Mesodermal cell (in vitro differentiated cells): ENCODE measurements around the gene KLHL25.

ENCODE experiments used
- H3K27ac ChIP-seq: 2 replicates; pipeline ENCODE4 v1.7.0; 2013; ENCODE audit warnings: mild to moderate bottlenecking, low read depth, low read length, moderate library complexity; ENCODE audit not compliant: severe bottlenecking
- H3K36me3 ChIP-seq: 2 replicates; pipeline ENCODE4 v1.7.1; 2013; ENCODE audit warnings: mild to moderate bottlenecking, low read length, moderate library complexity; ENCODE audit not compliant: control insufficient read depth, insufficient read depth
- H3K4me1 ChIP-seq: one replicate; pipeline ENCODE4 v1.7.1; 2013; ENCODE audit warnings: mild to moderate bottlenecking, low read length; ENCODE audit not compliant: insufficient read depth, control insufficient read depth, poor library complexity, severe bottlenecking
- H3K4me3 ChIP-seq: 2 replicates; pipeline ENCODE4 v1.7.0; 2013; ENCODE audit warnings: low read length, control low read depth, mild to moderate bottlenecking; ENCODE audit not compliant: insufficient read depth, poor library complexity, severe bottlenecking; ENCODE audit errors: extremely low read depth
- H3K9me3 ChIP-seq: 2 replicates; pipeline ENCODE4 v1.7.1; 2013; ENCODE audit warnings: mild to moderate bottlenecking, low read length, moderate library complexity; ENCODE audit not compliant: control insufficient read depth
- whole genome bisulfite sequencing, 2 experiments: methylation state at CpG; one replicate each; pipeline ENCODE4 v1.1.5; 2013; ENCODE audit warnings: missing lambda C conversion rate in 2 of 2; ENCODE audit not compliant: insufficient coverage in 2 of 2; 5-methylcytosine and 5-hydroxymethylcytosine counted together

KLHL25 gene

GRCh38 chr15:85752491-85752961, 42.2 kb downstream of the KLHL25 start:
- WGBS, 2 experiments, result 89 to 91% methylated on average over 7 to 8 of the region's 8 CpGs
- Histone ChIP-seq H3K27ac (no peak overlapping the region), H3K4me3 (no peak overlapping the region), H3K9me3 (no peaks in the 10 kb centered on the region), H3K4me1 (peaks cover 17% of the 10 kb centered on the region), H3K36me3 (peaks cover 27% of the 10 kb centered on the region)

- Histone ChIP-seq H3K36me3 (peaks cover 32% of the 10 kb centered on the region), H3K4me1 (peaks cover 17% of the 10 kb centered on the region), H3K27ac (peak overlapping the region; percentile 57), H3K9me3 (no peaks in the 10 kb centered on the region), H3K4me3 (no peak overlapping the region)
- WGBS, 2 experiments, result 55 to 65% methylated on average over 15 of the region's 15 CpGs
These were observed 42.6 kb downstream of the KLHL25 start for GRCh38 chr15:85752124-85752475.

- no peaks in the 10 kb centered on the region for H3K9me3 ChIP-seq
- WGBS, 2 experiments, result 21 to 23% methylated on average over 2 to 10 of the region's 15 CpGs
- peak overlapping the region; percentile 62 for H3K27ac ChIP-seq
- H3K36me3 ChIP-seq, result peaks cover 38% of the 10 kb centered on the region
- H3K4me1 ChIP-seq, result peaks cover 17% of the 10 kb centered on the region
- H3K4me3 ChIP-seq, result no peak overlapping the region
These were observed 43.2 kb downstream of the KLHL25 start for GRCh38 chr15:85751291-85752123.

- WGBS, 2 experiments, result 64 to 75% methylated on average over 19 to 26 of the region's 27 CpGs
- H3K4me3 ChIP-seq, result no peak overlapping the region
- H3K4me1 ChIP-seq, result peaks cover 17% of the 10 kb centered on the region
- H3K9me3 ChIP-seq, result no peaks in the 10 kb centered on the region
- H3K27ac ChIP-seq, result peak overlapping the region; percentile 62
- peaks cover 42% of the 10 kb centered on the region for H3K36me3 ChIP-seq
These were observed 44.1 kb downstream of the KLHL25 start for GRCh38 chr15:85750319-85751290.

- peaks cover 49% of the 10 kb centered on the region for H3K36me3 ChIP-seq
- H3K4me1 ChIP-seq, result peaks cover 17% of the 10 kb centered on the region
- H3K9me3 ChIP-seq, result no peaks in the 10 kb centered on the region
- H3K4me3 ChIP-seq, result no peak overlapping the region
- H3K27ac ChIP-seq, result no peak overlapping the region
- 91 to 92% methylated on average over 18 to 19 of the region's 21 CpGs for WGBS, 2 experiments
These were observed 45.2 kb downstream of the KLHL25 start for GRCh38 chr15:85749261-85750151.

DNA sequence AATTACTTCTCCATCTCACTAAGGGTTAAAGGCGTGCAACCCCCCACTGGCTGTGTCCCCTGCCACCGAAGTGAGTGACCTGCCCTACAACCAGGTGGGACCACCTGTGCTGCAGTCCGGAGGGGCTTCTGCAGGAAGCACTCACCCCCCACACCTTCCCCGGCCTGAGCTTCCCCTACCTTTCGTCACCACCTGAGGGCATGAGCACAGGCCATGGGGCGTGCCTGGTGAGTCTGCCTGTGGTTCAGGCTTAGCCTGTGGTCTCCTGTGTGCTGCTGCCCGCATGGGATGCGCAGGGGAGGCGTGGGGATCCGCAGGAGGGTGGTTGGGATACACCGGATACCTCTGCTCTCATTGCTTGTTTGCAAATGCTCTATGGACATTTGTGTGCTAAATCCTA, 46.0 kb downstream of the KLHL25 start:
- no peak overlapping the region for H3K27ac ChIP-seq
- H3K4me1 ChIP-seq, result peaks cover 17% of the 10 kb centered on the region
- H3K4me3 ChIP-seq, result no peak overlapping the region
- no peaks in the 10 kb centered on the region for H3K9me3 ChIP-seq
- WGBS, 2 experiments, result 50 to 88% methylated on average over 1 to 10 of the region's 11 CpGs
- peaks cover 56% of the 10 kb centered on the region for H3K36me3 ChIP-seq

- Histone ChIP-seq H3K4me1 (peaks cover 17% of the 10 kb centered on the region), H3K9me3 (no peaks in the 10 kb centered on the region), H3K36me3 (peaks cover 62% of the 10 kb centered on the region), H3K27ac (no peak overlapping the region), H3K4me3 (no peak overlapping the region)
- 90 to 94% methylated on average over 8 to 9 of the region's 9 CpGs for WGBS, 2 experiments
These were observed 46.5 kb downstream of the KLHL25 start for GRCh38 chr15:85748176-85748575.

- Histone ChIP-seq H3K9me3 (no peaks in the 10 kb centered on the region), H3K4me3 (no peak overlapping the region), H3K36me3 (peaks cover 67% of the 10 kb centered on the region), H3K27ac (no peak overlapping the region), H3K4me1 (peaks cover 12% of the 10 kb centered on the region)
- 93 to 97% methylated on average over 11 to 12 of the region's 12 CpGs for WGBS, 2 experiments
These were observed 48.1 kb downstream of the KLHL25 start for GRCh38 chr15:85746641-85747040.

DNA sequence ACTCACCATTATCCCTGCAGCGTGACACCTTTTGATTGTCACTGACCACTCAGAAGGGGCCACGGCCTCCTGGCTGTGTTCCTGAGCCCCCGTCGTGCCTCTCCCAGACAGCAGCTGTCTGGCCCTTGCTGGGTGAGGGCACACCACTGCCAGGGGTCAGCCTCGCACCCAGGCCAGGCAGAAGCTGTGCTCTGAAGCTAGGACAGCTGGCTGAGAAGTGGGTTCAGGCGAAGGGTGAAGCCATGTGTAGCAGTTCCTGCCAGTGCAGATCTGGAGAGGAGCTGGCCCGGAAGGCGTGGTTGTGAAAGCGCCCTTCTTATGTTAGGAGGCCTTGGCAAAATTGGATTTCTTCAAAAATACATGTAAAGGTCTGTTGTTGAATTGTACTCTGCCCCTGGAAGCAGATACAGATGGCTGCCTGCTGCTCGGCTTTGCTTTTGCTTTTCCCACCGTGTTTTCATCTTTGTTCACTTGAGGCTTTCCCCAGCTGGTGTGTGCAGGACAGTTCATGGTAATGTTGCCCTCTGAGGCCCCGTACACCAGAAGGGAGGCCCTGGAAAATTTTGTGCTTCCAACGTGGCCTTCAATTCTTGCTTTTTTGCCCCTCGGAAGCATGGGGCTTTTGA, 49.1 kb downstream of the KLHL25 start:
- Histone ChIP-seq H3K9me3 (no peaks in the 10 kb centered on the region), H3K27ac (no peak overlapping the region), H3K36me3 (peaks cover 74% of the 10 kb centered on the region), H3K4me1 (peaks cover 4% of the 10 kb centered on the region), H3K4me3 (no peak overlapping the region)
- WGBS, 2 experiments, result 93 to 95% methylated on average over 10 to 12 of the region's 14 CpGs
